ENCODE data around the gene FBN2.
A peak's percentile ranks its signal among the peaks of the same experiment; 100 is the strongest.

The FBN2 gene

DNA sequence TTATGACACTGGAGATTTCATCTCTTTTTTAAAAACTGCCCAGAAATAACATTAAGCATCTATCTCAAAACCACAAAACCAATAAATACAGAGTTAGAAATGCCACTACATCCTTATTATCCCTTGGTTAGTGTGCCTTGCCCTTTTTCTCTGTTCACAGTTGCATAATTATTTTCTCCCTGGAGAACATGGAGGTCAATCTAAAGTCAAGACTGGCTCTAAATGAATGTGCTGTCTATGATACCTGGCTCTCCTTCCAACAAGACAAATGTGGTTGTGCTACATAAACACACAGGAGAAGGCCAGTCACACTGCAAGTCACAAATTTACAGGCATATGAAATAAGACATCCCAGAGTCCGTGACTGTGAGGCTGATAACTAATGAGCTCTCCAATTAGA, 2.8 kb downstream of the FBN2 start:
- TF ChIP-seq, protein P1, sequence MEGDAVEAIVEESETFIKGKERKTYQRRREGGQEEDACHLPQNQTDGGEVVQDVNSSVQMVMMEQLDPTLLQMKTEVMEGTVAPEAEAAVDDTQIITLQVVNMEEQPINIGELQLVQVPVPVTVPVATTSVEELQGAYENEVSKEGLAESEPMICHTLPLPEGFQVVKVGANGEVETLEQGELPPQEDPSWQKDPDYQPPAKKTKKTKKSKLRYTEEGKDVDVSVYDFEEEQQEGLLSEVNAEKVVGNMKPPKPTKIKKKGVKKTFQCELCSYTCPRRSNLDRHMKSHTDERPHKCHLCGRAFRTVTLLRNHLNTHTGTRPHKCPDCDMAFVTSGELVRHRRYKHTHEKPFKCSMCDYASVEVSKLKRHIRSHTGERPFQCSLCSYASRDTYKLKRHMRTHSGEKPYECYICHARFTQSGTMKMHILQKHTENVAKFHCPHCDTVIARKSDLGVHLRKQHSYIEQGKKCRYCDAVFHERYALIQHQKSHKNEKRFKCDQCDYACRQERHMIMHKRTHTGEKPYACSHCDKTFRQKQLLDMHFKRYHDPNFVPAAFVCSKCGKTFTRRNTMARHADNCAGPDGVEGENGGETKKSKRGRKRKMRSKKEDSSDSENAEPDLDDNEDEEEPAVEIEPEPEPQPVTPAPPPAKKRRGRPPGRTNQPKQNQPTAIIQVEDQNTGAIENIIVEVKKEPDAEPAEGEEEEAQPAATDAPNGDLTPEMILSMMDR (IDR thresholded peaks at IDR 0.05; ENCODE audit: low read depth, low read length): no peak
- DNase-seq (ENCODE audit: low read depth in 2 of 2): no peak
- H3K4me3 ChIP-seq (replicated peaks in 1 of 2; ENCODE audit: low read depth in 2 of 2, low read length in 2 of 2): no peak overlapping the region

DNA sequence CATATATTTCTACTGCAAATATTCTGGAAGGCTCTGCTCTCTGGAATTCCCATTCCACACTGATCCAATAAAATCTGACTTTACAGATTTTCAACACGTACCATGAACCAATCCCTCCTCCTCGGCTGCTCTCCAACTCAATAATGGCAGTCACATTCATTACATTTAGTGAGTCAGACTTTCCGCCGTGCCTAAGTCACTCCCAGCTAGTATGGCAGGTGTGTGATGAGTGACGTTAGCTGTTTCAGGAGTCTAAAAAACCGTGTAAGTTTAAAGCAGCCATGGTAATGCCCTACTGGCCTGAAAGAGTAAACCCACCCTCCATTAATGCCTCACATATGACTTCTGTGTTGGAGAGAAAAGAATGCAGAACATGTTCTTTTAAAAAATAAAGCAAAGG, 3.3 kb downstream of the FBN2 start:
- H3K4me3 ChIP-seq (replicated peaks in 1 of 2; ENCODE audit: low read depth in 2 of 2, low read length in 2 of 2): no peak overlapping the region
- TF ChIP-seq, protein P1 (IDR thresholded peaks at IDR 0.05; ENCODE audit: low read depth, low read length): no peak
- DNase-seq (ENCODE audit: low read depth in 2 of 2): peak; percentile 13 to 48

DNA sequence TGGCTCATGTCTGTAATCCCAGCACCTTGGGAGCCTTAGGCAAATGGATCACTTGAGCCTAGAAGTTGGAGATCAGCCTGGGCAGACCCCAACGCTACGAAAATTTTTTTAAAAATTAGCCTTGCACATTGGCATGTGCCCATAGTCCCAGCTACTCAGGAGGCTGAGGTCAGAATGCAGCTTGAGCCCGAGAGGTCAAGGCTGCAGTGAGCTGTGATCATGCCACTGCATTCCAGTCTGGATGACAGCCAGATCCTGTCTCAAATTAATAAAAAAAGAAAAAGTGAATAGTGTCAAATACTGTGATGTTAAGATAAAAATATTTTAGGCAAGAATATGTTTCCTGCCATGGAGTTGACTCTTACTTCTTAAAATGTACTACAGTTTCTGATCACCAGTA, 5.3 kb downstream of the FBN2 start:
- TF ChIP-seq, protein P1 (IDR thresholded peaks at IDR 0.05; ENCODE audit: low read depth, low read length): no peak
- no peak for DNase-seq (ENCODE audit: low read depth in 2 of 2)
- no peak overlapping the region for H3K4me3 ChIP-seq (replicated peaks in 1 of 2; ENCODE audit: low read depth in 2 of 2, low read length in 2 of 2)

DNA sequence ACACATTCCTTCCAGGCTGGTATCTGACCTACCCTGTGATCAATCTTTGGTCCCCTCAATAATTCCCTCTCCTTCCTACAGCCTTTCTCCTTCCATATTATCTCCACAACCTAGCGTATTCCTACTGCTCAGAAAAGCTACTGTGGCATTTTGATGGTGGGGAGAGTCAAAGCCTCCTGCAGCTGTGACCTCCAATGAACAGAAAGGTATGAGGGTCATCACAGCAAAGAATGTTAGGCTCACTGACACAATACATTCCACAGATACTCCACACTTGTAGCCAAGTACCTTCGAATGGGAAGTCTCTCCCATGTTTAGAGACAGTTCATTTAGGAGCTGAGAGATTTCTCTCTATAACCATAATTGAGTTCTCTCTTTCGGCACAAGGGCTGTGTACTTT, 5.9 kb downstream of the FBN2 start:
- H3K4me3 ChIP-seq (replicated peaks in 1 of 2; ENCODE audit: low read depth in 2 of 2, low read length in 2 of 2): no peak overlapping the region
- TF ChIP-seq, protein P1 (IDR thresholded peaks at IDR 0.05; ENCODE audit: low read depth, low read length): no peak
- DNase-seq (ENCODE audit: low read depth in 2 of 2): no peak

DNA sequence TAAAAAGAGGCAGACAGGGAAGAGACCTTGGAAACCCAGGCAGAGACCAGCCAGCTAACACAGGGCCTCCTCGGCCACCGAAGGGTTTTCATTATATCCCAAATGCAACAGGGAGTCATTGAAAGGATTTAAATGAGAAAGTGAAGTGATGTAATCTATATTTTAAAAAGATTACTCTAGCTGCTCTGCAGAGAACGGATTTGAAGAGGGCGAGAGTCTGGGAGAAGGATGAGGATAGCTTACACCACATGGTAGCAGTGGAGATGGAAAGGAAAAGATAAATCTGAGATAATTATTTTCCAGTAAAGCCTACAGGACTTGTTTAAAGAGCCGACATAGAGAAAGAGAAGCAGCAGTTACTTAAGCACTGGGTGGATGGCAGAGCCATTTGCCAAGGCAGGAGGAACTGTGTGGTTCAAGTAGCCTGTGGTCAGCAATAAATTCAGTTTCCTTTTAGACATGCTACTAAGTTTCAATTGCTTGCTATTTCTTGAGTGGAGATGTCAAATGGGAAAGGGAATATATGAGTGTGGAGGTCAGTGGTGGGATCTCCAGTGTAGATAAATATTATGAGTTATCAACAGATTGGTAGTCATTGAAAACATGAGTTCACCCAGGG, 9.3 kb downstream of the FBN2 start:
- no peak overlapping the region for H3K4me3 ChIP-seq (replicated peaks in 1 of 2; ENCODE audit: low read depth in 2 of 2, low read length in 2 of 2)
- no peak for DNase-seq (ENCODE audit: low read depth in 2 of 2)
- TF ChIP-seq, protein P1 (IDR thresholded peaks at IDR 0.05; ENCODE audit: low read depth, low read length): no peak

DNA sequence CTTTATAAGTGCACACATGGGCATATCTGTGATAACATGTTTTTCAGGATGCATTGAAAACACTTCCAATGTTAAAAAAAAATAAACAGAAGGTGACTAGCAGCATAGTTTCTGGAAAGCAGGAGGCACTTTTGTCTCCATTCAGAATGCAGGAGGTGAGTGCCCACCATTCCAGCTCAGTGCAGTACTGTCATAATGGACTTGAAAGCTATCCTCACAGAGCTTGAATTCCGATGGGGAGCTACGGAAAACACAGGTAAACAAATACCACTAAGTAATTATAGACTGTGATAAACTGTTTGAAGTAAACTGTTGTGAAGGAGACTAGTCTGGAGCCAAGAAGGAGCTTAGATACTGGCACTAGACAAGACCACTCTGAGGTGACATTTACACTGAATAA, 9.9 kb downstream of the FBN2 start:
- no peak for DNase-seq (ENCODE audit: low read depth in 2 of 2)
- no peak overlapping the region for H3K4me3 ChIP-seq (replicated peaks in 1 of 2; ENCODE audit: low read depth in 2 of 2, low read length in 2 of 2)
- TF ChIP-seq, protein P1 (IDR thresholded peaks at IDR 0.05; ENCODE audit: low read depth, low read length): no peak

DNA sequence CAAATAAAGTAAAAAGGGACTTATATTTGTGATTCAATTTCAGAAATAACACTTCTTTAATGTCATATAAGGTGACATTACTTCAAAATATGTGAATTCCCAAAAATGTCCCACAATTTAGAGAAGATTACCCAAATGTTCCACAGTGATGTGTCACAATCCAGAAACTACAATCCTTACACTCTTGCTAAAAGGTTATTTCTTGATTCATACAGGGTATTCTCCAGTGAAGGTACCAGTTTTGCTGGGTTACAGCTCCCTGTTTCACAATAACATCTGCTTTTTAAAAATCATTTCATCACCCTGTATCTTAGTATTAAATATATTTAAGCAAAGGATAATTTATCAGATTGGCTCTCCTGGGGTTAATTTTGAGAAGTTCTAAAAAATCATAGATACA, 11.0 kb downstream of the FBN2 start:
- TF ChIP-seq, protein P1 (IDR thresholded peaks at IDR 0.05; ENCODE audit: low read depth, low read length): no peak
- no peak overlapping the region for H3K4me3 ChIP-seq (replicated peaks in 1 of 2; ENCODE audit: low read depth in 2 of 2, low read length in 2 of 2)

More for the DNA sequence above, 11.0 kb downstream of the FBN2 start:
- DNase-seq (ENCODE audit: low read depth in 2 of 2): no peak
